GM18520 (cell line): ENCODE data around the gene C2CD4D.
"Not testable (repeated sequence)": the region's sequence is repeated elsewhere in the genome, so short reads cannot be mapped to it uniquely, and the experiment has no call there.

Source experiments
- ATAC-seq: cut with Tn5 transposase; IDR thresholded peaks from one replicate; pipeline ENCODE4 v1.9.1; 2021; ENCODE audit not compliant: unreplicated experiment

The C2CD4D gene

GRCh38 chr1:151858886-151859665, 19.5 kb upstream of the C2CD4D start:
- ATAC-seq: no peak

- no peak for ATAC-seq
Observed at GRCh38 chr1:151858030-151858746, 18.6 kb upstream of the C2CD4D start.

GRCh38 chr1:151855933-151856332, 16.3 kb upstream of the C2CD4D start:
- ATAC-seq: no peak

- ATAC-seq: not testable (repeated sequence)
Observed at GRCh38 chr1:151855516-151855915, 15.9 kb upstream of the C2CD4D start.

GRCh38 chr1:151854658-151855057, 15.0 kb upstream of the C2CD4D start:
- ATAC-seq: no peak

GRCh38 chr1:151853411-151853943, 13.9 kb upstream of the C2CD4D start, which contains the start of gene THEM5:
Gene THEM5, minus strand, starts transcription at chr1:151853712. Its CDS starts 147 bp downstream, at chr1:151853565.
- ATAC-seq: no peak

GRCh38 chr1:151852733-151853132, 13.1 kb upstream of the C2CD4D start:
- ATAC-seq: no peak

GRCh38 chr1:151851886-151852285, 12.3 kb upstream of the C2CD4D start:
- ATAC-seq: no peak

GRCh38 chr1:151849871-151850270, 10.3 kb upstream of the C2CD4D start:
- no peak for ATAC-seq

GRCh38 chr1:151849126-151849525, 9.5 kb upstream of the C2CD4D start:
- no peak for ATAC-seq

- no peak for ATAC-seq
Observed at GRCh38 chr1:151847867-151848596, 8.4 kb upstream of the C2CD4D start.

- no peak for ATAC-seq
Observed at GRCh38 chr1:151846686-151847237, 7.1 kb upstream of the C2CD4D start.

- no peak for ATAC-seq
Observed at GRCh38 chr1:151846062-151846568, 6.5 kb upstream of the C2CD4D start.

GRCh38 chr1:151843398-151843797, 3.8 kb upstream of the C2CD4D start:
- no peak for ATAC-seq

- ATAC-seq: no peak
Observed at GRCh38 chr1:151841141-151841540, 1.5 kb upstream of the C2CD4D start.

- ATAC-seq: no peak
Observed at GRCh38 chr1:151840421-151840820, 801 bp upstream of the C2CD4D start.

GRCh38 chr1:151839082-151839412, 573 bp downstream of the C2CD4D start:
- no peak for ATAC-seq

GRCh38 chr1:151838222-151839081, 1.2 kb downstream of the C2CD4D start:
- ATAC-seq: no peak

- no peak for ATAC-seq
Observed at GRCh38 chr1:151837884-151838221, 1.8 kb downstream of the C2CD4D start.

GRCh38 chr1:151837197-151837596, 2.4 kb downstream of the C2CD4D start:
- ATAC-seq: no peak
